GM12874 (cell line): ENCODE results near the gene STYK1.

Experiments used
- TF ChIP-seq, protein P1 (sequence below): IDR thresholded peaks from 2 replicates; pipeline ENCODE4 v1.5.1; 2011; ENCODE audit warnings: low read depth, mild to moderate bottlenecking, control low read depth, low read length, moderate library complexity; ENCODE audit not compliant: insufficient read depth

STYK1 gene

DNA sequence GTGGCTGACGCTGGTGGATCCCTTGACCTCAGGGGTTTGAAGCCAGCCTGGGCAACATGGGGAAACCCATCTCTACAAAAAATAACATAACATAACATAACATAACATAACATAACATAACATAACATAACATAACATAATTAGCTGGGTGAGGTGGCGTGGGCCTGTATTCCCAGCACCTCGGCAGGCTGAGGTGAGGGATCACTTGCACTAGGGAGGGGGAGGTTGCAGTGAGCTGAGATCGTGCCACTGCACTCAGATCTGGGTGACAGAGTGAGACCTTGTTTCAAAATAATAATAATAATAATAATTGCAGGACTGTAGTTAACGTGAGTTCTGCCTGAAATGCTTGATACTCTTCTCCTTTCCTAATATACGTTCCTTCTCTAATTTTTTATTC is 61.7 kb downstream of the STYK1 start:
- TF ChIP-seq, protein P1, sequence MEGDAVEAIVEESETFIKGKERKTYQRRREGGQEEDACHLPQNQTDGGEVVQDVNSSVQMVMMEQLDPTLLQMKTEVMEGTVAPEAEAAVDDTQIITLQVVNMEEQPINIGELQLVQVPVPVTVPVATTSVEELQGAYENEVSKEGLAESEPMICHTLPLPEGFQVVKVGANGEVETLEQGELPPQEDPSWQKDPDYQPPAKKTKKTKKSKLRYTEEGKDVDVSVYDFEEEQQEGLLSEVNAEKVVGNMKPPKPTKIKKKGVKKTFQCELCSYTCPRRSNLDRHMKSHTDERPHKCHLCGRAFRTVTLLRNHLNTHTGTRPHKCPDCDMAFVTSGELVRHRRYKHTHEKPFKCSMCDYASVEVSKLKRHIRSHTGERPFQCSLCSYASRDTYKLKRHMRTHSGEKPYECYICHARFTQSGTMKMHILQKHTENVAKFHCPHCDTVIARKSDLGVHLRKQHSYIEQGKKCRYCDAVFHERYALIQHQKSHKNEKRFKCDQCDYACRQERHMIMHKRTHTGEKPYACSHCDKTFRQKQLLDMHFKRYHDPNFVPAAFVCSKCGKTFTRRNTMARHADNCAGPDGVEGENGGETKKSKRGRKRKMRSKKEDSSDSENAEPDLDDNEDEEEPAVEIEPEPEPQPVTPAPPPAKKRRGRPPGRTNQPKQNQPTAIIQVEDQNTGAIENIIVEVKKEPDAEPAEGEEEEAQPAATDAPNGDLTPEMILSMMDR = no peak

DNA sequence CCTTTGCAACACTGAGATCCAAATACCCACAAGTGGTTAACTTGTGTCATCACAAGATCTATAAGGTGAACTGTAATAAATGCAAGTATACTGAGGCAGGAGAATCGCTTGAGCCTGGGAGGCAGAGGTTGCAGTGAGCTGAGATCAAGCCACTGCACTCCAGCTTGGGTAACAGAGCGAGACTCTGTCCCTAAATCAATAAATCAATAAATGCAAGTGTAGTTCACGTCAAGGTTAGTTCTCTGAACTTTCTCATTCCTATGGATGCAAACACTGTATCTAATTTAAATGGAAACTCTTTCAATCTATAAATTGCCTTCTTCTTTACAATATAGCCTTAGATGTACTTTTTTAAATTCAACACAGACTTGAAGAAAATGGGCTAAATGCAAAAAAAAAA is 63.7 kb downstream of the STYK1 start:
- TF ChIP-seq, protein P1 = no peak

DNA sequence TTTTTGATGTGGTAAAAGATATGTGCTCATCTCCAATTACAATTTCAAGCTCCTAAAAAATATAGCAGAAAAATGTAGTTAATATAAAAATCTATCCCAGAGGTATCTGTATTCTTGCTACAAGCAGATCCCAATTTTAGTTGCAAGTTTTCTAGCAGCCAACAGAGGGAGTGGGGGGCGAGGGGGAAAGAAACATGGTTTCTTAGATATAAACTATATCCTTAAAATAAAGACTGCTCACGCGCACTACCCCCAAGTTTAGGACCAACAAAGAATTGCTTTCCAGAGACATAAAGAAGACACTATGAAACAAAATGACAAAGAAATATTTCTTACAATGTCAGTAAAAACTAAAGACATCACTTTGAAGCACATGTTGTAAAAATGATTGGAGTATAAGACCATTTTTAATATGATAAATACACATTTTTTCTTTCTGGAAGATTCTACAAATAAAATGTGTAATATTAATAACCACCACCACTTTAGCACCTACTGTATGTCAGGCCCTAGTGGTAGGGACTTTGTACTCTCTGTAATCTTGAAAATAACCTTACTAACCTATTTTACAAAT is 65.9 kb downstream of the STYK1 start:
- TF ChIP-seq, protein P1 = no peak

DNA sequence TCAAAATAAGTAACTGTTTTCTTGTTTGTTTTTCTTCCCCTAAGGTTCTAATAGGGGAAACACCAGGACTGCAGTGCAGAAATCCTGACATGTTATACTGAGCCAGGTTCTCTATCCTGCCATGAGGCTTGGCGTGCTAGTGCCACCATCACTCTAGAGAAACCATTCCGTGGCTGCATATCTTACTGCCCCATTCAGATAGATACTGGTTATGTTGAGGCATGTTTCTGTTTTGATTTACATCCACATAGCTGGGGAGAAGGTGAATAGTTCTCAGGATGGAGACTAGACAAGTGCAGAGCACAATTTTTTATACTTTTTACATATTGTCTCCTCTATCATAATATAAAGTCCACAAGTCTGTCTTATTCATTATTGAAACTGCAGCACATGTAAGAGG is 72.0 kb downstream of the STYK1 start:
- TF ChIP-seq, protein P1 = no peak

DNA sequence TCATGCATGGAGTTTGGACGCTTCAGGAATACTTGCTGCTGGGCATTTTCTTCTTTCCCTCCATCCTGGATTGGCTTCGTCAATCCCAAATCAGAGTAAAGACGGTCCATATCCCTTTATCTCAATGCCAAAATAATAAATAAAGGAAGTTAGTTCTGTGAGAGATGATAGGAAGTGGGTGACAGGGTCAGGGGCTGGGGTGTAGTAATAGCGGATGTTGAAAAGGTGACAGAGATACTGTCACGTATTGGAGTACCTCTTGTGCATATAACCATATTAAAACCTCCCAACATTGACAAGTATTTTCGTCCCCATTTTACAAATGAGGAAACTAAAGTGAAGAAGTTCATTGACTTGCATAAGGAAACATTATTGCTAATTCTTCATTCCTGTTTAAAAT is 72.9 kb downstream of the STYK1 start:
- TF ChIP-seq, protein P1 = no peak

DNA sequence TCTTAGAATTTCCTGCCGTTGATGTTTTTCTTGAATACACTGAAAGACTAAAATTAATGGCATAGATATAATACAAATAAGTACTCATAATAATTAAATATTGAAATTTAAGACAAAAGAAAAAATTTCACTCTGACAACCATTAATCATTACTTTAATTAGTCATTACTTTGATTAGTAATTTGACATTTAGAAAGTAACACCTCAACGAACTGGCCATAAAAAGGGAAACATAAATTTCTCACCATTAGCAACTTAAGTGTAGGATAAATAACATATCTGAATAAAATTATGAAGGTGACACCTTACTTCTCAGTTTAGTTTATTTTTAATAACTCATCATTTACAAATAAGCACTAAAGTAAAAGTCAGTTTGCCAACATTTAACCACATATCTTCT is 78.0 kb downstream of the STYK1 start:
- TF ChIP-seq, protein P1 = no peak

DNA sequence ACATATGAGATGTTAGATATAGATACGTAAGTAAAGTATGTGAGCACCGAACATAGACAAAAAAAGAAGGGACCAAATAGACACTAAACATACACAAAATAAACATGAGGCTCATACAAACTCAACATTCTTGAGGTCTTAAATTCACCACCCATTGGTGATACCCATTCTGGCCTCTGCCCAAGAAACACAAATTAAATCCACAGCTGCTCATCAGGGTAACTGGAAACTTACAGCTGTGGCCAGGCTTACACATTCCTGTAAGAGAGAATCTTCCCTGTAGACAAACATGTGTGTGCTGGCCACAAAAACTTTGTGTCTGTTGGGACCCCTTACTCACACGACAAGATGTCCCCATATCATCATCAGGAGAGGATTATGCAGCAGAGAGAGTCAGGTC is 82.9 kb downstream of the STYK1 start:
- TF ChIP-seq, protein P1 = no peak
